ENCODE results near the gene GLS2.

The GLS2 gene

DNA sequence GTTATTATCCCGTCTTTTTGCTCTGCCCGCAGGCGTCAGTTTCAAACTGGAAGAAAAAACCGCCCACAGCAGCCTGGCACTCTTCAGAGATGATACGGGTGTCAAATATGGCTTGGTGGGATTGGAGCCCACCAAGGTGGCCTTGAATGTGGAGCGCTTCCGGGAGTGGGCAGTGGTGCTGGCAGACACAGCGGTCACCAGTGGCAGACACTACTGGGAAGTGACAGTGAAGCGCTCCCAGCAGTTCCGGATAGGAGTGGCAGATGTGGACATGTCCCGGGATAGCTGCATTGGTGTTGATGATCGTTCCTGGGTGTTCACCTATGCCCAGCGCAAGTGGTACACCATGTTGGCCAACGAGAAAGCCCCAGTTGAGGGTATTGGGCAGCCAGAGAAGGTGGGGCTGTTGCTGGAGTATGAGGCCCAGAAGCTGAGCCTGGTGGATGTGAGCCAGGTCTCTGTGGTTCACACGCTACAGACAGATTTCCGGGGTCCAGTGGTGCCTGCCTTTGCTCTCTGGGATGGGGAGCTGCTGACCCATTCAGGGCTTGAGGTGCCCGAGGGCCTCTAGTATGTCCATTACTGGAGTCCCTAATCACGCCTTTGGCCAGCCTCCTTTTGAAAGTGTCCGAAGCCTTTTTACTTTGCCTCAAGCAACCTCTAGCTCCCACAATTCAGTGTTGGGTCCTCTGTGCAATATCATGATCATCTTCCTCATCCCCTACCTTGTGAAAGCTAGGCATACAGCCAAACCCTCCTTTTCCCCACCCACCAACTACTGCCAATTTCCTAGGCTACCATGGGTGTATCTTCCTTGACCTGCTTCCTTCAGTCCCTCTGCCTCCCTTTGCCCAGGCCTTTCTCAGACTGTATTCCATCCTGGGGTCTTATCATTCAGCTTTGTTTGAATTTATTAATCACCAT is 18.7 kb downstream of the GLS2 start:
- TF ChIP-seq, protein P1, sequence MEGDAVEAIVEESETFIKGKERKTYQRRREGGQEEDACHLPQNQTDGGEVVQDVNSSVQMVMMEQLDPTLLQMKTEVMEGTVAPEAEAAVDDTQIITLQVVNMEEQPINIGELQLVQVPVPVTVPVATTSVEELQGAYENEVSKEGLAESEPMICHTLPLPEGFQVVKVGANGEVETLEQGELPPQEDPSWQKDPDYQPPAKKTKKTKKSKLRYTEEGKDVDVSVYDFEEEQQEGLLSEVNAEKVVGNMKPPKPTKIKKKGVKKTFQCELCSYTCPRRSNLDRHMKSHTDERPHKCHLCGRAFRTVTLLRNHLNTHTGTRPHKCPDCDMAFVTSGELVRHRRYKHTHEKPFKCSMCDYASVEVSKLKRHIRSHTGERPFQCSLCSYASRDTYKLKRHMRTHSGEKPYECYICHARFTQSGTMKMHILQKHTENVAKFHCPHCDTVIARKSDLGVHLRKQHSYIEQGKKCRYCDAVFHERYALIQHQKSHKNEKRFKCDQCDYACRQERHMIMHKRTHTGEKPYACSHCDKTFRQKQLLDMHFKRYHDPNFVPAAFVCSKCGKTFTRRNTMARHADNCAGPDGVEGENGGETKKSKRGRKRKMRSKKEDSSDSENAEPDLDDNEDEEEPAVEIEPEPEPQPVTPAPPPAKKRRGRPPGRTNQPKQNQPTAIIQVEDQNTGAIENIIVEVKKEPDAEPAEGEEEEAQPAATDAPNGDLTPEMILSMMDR (IDR thresholded peaks at IDR 0.05; ENCODE audit: borderline replicate concordance, insufficient read depth, low read depth, low read length): no peak
- H3K4me3 ChIP-seq (ENCODE audit: low read depth, low read length): peak overlapping the region; percentile 89

DNA sequence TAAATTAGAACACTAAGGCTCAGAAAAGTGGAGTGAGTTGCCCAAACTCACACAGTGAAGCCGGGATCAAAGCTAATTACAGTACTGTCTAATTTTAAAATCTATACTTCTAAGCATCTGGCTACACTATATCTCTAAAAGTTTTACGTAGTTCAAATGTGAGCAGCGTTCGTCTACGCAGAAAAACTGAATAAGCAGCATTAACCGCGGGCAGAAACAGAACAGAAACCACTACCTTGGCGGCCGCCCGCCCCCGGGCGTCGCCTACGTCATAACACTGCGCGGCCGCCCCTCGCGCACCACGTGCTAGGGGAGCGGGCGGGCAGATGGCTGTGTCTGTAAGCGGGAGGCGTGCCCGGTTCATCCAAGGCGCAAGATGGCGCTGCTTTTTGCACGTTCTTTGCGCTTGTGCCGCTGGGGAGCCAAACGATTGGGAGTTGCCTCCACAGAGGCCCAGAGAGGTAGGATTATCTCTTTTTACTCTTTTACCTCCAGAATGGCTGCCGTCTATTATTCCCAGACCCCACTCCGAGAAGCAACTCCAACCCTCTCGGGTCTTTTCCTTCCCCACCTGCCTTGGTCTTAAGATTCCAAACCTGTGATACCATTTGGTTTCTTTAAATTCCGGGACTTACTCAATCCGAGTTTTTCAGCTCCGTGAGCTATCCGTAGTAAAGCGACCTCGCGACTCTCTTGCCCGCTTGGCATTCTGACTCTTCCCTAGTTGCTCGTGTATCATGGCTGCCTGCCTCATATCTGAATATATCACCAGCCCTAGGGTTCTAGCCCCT is 19.6 kb downstream of the GLS2 start, which contains the start of gene SPRYD4:
SPRYD4 (plus strand) TSS at position 363 of the 791 bp plus-strand sequence; CDS start at position 377, 14 bp downstream.
- TF ChIP-seq, protein P1 (IDR thresholded peaks at IDR 0.05; ENCODE audit: borderline replicate concordance, insufficient read depth, low read depth, low read length): no peak
- H3K4me3 ChIP-seq (ENCODE audit: low read depth, low read length): peak within 1 kb of the TSS; percentile 89

GRCh38 chr12:56462565-56462964 is 25.4 kb downstream of the GLS2 start:
- TF ChIP-seq, protein P1 (IDR thresholded peaks at IDR 0.05; ENCODE audit: borderline replicate concordance, insufficient read depth, low read depth, low read length): no peak
- H3K4me3 ChIP-seq (ENCODE audit: low read depth, low read length): no peak overlapping the region

DNA sequence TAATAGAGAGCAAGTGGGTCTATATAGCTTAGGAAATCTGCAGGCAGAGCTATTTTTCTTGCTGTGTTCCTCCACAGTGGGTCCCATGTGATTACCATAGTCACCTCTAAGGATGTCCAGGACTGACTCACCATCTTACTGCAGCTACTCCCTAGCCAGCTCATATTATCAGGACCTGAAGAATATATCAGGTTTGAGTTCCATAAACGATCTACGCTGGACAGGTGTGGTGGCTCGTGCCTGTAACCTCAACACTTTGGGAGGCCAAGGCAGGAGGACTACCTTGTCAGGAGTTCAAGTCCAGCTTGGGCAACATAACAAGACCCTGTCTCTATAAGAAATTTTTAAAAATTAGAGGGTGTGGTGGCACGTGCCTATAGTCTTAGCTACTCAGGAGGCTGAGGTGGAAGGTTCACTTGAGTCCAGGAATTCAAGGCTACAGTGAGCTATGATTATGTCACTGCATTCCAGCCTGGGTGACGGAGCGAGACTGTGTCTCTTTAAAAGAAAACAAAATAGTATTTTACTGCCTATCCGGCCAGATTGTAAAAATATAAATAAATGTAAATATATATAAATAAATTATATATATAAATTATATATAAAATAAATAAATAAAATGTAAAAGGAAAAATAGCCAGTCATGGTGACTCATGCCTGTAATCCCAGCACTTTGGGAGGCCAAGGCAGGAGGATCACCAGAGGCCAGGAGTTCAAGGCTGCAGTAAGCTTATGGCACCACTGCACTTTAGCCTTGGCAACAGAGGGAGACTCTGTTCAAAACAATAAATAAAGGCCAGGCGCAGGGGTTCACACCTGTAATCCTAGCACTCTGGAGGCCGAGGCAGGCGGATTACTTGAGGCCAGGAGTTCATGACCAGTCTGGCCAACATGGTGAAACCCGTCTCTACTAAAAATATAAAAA is 26.5 kb downstream of the GLS2 start:
- TF ChIP-seq, protein P1 (IDR thresholded peaks at IDR 0.05; ENCODE audit: borderline replicate concordance, insufficient read depth, low read depth, low read length): no peak

DNA sequence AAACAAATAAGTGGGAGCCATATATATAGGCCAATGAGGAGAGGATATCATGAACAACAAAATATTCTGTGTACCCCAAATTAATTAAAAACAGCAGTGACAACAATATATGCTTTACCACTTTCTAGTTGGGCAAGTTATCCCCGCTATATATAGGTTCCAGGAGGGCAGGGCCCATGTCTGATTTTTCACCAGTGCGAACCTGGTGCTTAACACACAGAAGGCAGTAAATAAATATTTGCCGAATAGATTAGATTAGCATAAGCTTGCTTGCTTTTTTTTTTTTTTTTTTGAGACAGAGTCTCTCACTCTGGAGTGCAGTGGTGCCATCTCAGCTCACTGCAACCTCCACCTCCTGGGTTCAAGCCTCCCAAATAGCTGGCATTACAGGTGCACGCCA is 30.1 kb downstream of the GLS2 start:
- TF ChIP-seq, protein P1 (IDR thresholded peaks at IDR 0.05; ENCODE audit: borderline replicate concordance, insufficient read depth, low read depth, low read length): no peak
- no peak overlapping the region for H3K4me3 ChIP-seq (ENCODE audit: low read depth, low read length)

More for the DNA sequence above, 26.5 kb downstream of the GLS2 start:
- no peak overlapping the region for H3K4me3 ChIP-seq (ENCODE audit: low read depth, low read length)

- TF ChIP-seq, protein P1 (IDR thresholded peaks at IDR 0.05; ENCODE audit: borderline replicate concordance, insufficient read depth, low read depth, low read length): no peak
- no peak within 1 kb of the TSS for H3K4me3 ChIP-seq (ENCODE audit: low read depth, low read length)
These were observed 33.4 kb downstream of the GLS2 start, which contains the start of gene MIP for GRCh38 chr12:56454557-56454956. Gene MIP, minus strand, starts transcription at chr12:56454657. Its CDS starts 44 bp downstream, at chr12:56454613.

All from GM12875 (cell line).